ENCODE measurements around the gene SEC24B.

Gene SEC24B

GRCh38 chr4:109545401-109545800 is 111.8 kb downstream of the SEC24B start:
- Histone ChIP-seq H3K4me2 (ENCODE audit: low read length, poor library complexity, severe bottlenecking) (no peak overlapping the region), H3K4me1 (ENCODE audit: control insufficient read depth, insufficient read depth, low read depth, low read length) (peaks cover 1% of the 10 kb centered on the region), H3K18ac (ENCODE audit: low read depth in 1 of 2, low read length in 2 of 2) (no peak overlapping the region), H2AK5ac (ENCODE audit: low read length, severe bottlenecking) (no peak overlapping the region), H2BK12ac (ENCODE audit: low read length in 2 of 2) (no peak overlapping the region), H3K27me3 (ENCODE audit: control insufficient read depth in 1 of 2, insufficient read depth in 1 of 2, low read length in 2 of 2) (no peaks in the 10 kb centered on the region), H3K27ac (ENCODE audit: low read length, poor library complexity, severe bottlenecking) (no peak overlapping the region), H2BK5ac (ENCODE audit: low read depth, low read length, poor library complexity, severe bottlenecking) (no peak overlapping the region), H3K9me3 (ENCODE audit: control insufficient read depth, low read length) (no peaks in the 10 kb centered on the region), H3K36me3 (ENCODE audit: control insufficient read depth in 1 of 2, insufficient read depth in 2 of 2, low read depth in 1 of 2, low read length in 2 of 2) (peaks cover 10 to 60% of the 10 kb centered on the region in 2 experiments), H3K23ac (ENCODE audit: low read length in 2 of 2) (no peak overlapping the region), H3K4ac (ENCODE audit: low read depth in 1 of 2, low read length in 2 of 2) (no peak overlapping the region), H3K14ac (ENCODE audit: low read length in 2 of 2) (no peak overlapping the region), H2BK15ac (ENCODE audit: low read depth, poor library complexity, severe bottlenecking) (no peak overlapping the region), H3K79me1 (replicated peaks; ENCODE audit: low read length, poor library complexity, severe bottlenecking) (peaks cover 4% of the 10 kb centered on the region), H4K8ac (ENCODE audit: low read length) (no peak overlapping the region), H3K9ac (ENCODE audit: low read length) (no peak overlapping the region), H4K91ac (ENCODE audit: low read length) (no peak overlapping the region), H2AFZ (ENCODE audit: low read depth, low read length) (no peak overlapping the region), H3K4me3 (ENCODE audit: insufficient read depth in 1 of 2, low read depth in 1 of 2, low read length in 2 of 2) (no peak overlapping the region), H2BK120ac (ENCODE audit: low read depth, low read length) (no peak overlapping the region)
- 100% methylated on average over 1 of the region's 1 CpG for WGBS
- DNase-seq = no peak

GRCh38 chr4:109547394-109547793 is 113.8 kb downstream of the SEC24B start:
- DNase-seq = no peak
- 82% methylated on average over 5 of the region's 5 CpGs for WGBS
- Histone ChIP-seq H2BK120ac (ENCODE audit: low read depth, low read length) (no peak overlapping the region), H2AK5ac (ENCODE audit: low read length, severe bottlenecking) (no peak overlapping the region), H3K79me1 (replicated peaks; ENCODE audit: low read length, poor library complexity, severe bottlenecking) (peaks cover 1% of the 10 kb centered on the region), H3K9ac (ENCODE audit: low read length) (no peak overlapping the region), H2AFZ (ENCODE audit: low read depth, low read length) (no peak overlapping the region), H3K4me1 (ENCODE audit: control insufficient read depth, insufficient read depth, low read depth, low read length) (peaks cover 2% of the 10 kb centered on the region), H2BK15ac (ENCODE audit: low read depth, poor library complexity, severe bottlenecking) (no peak overlapping the region), H4K8ac (ENCODE audit: low read length) (no peak overlapping the region), H3K27me3 (ENCODE audit: control insufficient read depth in 1 of 2, insufficient read depth in 1 of 2, low read length in 2 of 2) (no peaks in the 10 kb centered on the region), H3K4ac (ENCODE audit: low read depth in 1 of 2, low read length in 2 of 2) (no peak overlapping the region), H3K23ac (ENCODE audit: low read length in 2 of 2) (no peak overlapping the region), H3K36me3 (ENCODE audit: control insufficient read depth in 1 of 2, insufficient read depth in 2 of 2, low read depth in 1 of 2, low read length in 2 of 2) (peaks cover 6 to 41% of the 10 kb centered on the region in 2 experiments), H2BK12ac (ENCODE audit: low read length in 2 of 2) (no peak overlapping the region), H3K14ac (ENCODE audit: low read length in 2 of 2) (no peak overlapping the region), H3K4me2 (ENCODE audit: low read length, poor library complexity, severe bottlenecking) (no peak overlapping the region), H2BK5ac (ENCODE audit: low read depth, low read length, poor library complexity, severe bottlenecking) (no peak overlapping the region), H3K4me3 (ENCODE audit: insufficient read depth in 1 of 2, low read depth in 1 of 2, low read length in 2 of 2) (no peak overlapping the region), H3K9me3 (ENCODE audit: control insufficient read depth, low read length) (no peaks in the 10 kb centered on the region), H3K27ac (ENCODE audit: low read length, poor library complexity, severe bottlenecking) (no peak overlapping the region), H4K91ac (ENCODE audit: low read length) (no peak overlapping the region), H3K18ac (ENCODE audit: low read depth in 1 of 2, low read length in 2 of 2) (no peak overlapping the region)

DNA sequence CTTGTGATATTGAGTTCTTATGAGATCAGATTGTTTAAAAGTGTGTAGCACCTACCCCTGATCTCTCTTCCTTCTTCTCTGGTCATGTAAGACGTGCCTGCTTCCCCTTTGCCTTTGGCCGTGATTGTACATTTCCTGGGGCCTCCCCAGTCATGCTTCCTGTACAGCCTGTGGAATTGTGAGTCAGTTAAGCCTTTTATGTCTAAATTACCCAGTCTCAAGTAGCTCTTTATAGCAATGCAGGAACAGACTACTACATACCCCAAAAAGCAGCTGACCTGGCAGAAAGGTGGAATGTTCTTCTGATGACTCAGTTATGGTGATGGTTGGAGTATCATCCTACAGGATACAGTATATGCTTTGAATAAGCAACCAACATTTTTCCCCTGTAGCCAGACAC is 115.0 kb downstream of the SEC24B start:
- H3K36me3 ChIP-seq (ENCODE audit: control insufficient read depth in 1 of 2, insufficient read depth in 2 of 2, low read depth in 1 of 2, low read length in 2 of 2) = peaks cover 6 to 29% of the 10 kb centered on the region in 2 experiments
- peaks cover 1% of the 10 kb centered on the region for H3K79me1 ChIP-seq (replicated peaks; ENCODE audit: low read length, poor library complexity, severe bottlenecking)
- no peak overlapping the region for H4K91ac ChIP-seq (ENCODE audit: low read length)
- H4K8ac ChIP-seq (ENCODE audit: low read length) = peak overlapping the region; percentile 47
- H2BK5ac ChIP-seq (ENCODE audit: low read depth, low read length, poor library complexity, severe bottlenecking) = no peak overlapping the region
- H3K4me2 ChIP-seq (ENCODE audit: low read length, poor library complexity, severe bottlenecking) = no peak overlapping the region
- no peaks in the 10 kb centered on the region for H3K27me3 ChIP-seq (ENCODE audit: control insufficient read depth in 1 of 2, insufficient read depth in 1 of 2, low read length in 2 of 2)
- H2BK15ac ChIP-seq (ENCODE audit: low read depth, poor library complexity, severe bottlenecking) = no peak overlapping the region
- H2BK12ac ChIP-seq (ENCODE audit: low read length in 2 of 2) = no peak overlapping the region
- WGBS = 0% methylated on average over 1 of the region's 2 CpGs
- DNase-seq = peak; percentile 84
- H3K9ac ChIP-seq (ENCODE audit: low read length) = no peak overlapping the region
- peak overlapping the region; percentile 79 for H3K27ac ChIP-seq (ENCODE audit: low read length, poor library complexity, severe bottlenecking)
- peak overlapping the region; percentile 16 for H2AK5ac ChIP-seq (ENCODE audit: low read length, severe bottlenecking)
- no peak overlapping the region for H3K23ac ChIP-seq (ENCODE audit: low read length in 2 of 2)
- H2AFZ ChIP-seq (ENCODE audit: low read depth, low read length) = no peak overlapping the region
- H3K14ac ChIP-seq (ENCODE audit: low read length in 2 of 2) = no peak overlapping the region
- no peaks in the 10 kb centered on the region for H3K9me3 ChIP-seq (ENCODE audit: control insufficient read depth, low read length)
- H3K18ac ChIP-seq (ENCODE audit: low read depth in 1 of 2, low read length in 2 of 2) = no peak overlapping the region
- no peak overlapping the region for H2BK120ac ChIP-seq (ENCODE audit: low read depth, low read length)
- peaks cover 2% of the 10 kb centered on the region for H3K4me1 ChIP-seq (ENCODE audit: control insufficient read depth, insufficient read depth, low read depth, low read length)
- H3K4me3 ChIP-seq (ENCODE audit: insufficient read depth in 1 of 2, low read depth in 1 of 2, low read length in 2 of 2) = no peak overlapping the region
- H3K4ac ChIP-seq (ENCODE audit: low read depth in 1 of 2, low read length in 2 of 2) = no peak overlapping the region

GRCh38 chr4:109552237-109552636 is 118.6 kb downstream of the SEC24B start:
- H2BK15ac ChIP-seq (ENCODE audit: low read depth, poor library complexity, severe bottlenecking) = no peak overlapping the region
- H2BK120ac ChIP-seq (ENCODE audit: low read depth, low read length) = no peak overlapping the region
- no peak overlapping the region for H2BK5ac ChIP-seq (ENCODE audit: low read depth, low read length, poor library complexity, severe bottlenecking)
- H4K8ac ChIP-seq (ENCODE audit: low read length) = no peak overlapping the region
- no peak overlapping the region for H2AFZ ChIP-seq (ENCODE audit: low read depth, low read length)
- no peak for DNase-seq
- no peak overlapping the region for H2AK5ac ChIP-seq (ENCODE audit: low read length, severe bottlenecking)
- H3K14ac ChIP-seq (ENCODE audit: low read length in 2 of 2) = no peak overlapping the region
- no peaks in the 10 kb centered on the region for H3K9me3 ChIP-seq (ENCODE audit: control insufficient read depth, low read length)
- H3K18ac ChIP-seq (ENCODE audit: low read depth in 1 of 2, low read length in 2 of 2) = no peak overlapping the region
- H3K36me3 ChIP-seq (ENCODE audit: control insufficient read depth in 1 of 2, insufficient read depth in 2 of 2, low read depth in 1 of 2, low read length in 2 of 2) = peaks cover 6 to 7% of the 10 kb centered on the region in 2 experiments
- no peak overlapping the region for H4K91ac ChIP-seq (ENCODE audit: low read length)
- 95% methylated on average over 5 of the region's 6 CpGs for WGBS
- H3K27me3 ChIP-seq (ENCODE audit: control insufficient read depth in 1 of 2, insufficient read depth in 1 of 2, low read length in 2 of 2) = no peaks in the 10 kb centered on the region
- H3K4me1 ChIP-seq (ENCODE audit: control insufficient read depth, insufficient read depth, low read depth, low read length) = peaks cover 2% of the 10 kb centered on the region
- no peak overlapping the region for H3K4me3 ChIP-seq (ENCODE audit: insufficient read depth in 1 of 2, low read depth in 1 of 2, low read length in 2 of 2)
- no peak overlapping the region for H3K4me2 ChIP-seq (ENCODE audit: low read length, poor library complexity, severe bottlenecking)
- H2BK12ac ChIP-seq (ENCODE audit: low read length in 2 of 2) = no peak overlapping the region
- no peak overlapping the region for H3K23ac ChIP-seq (ENCODE audit: low read length in 2 of 2)
- no peak overlapping the region for H3K9ac ChIP-seq (ENCODE audit: low read length)
- no peaks in the 10 kb centered on the region for H3K79me1 ChIP-seq (replicated peaks; ENCODE audit: low read length, poor library complexity, severe bottlenecking)
- H3K4ac ChIP-seq (ENCODE audit: low read depth in 1 of 2, low read length in 2 of 2) = no peak overlapping the region
- H3K27ac ChIP-seq (ENCODE audit: low read length, poor library complexity, severe bottlenecking) = no peak overlapping the region

Data from mesenchymal stem cell (in vitro differentiated cells and primary cell).